Activated naive CD8-positive, alpha-beta T cell treated with anti-CD3 and anti-CD28 coated beads, Interleukin-2, amount 10 ng/mL, durations not matched to agents 7 days and 5 days (primary cell): ENCODE results near the gene RIC8A. TPM values are rescaled to one million over a fixed set of nuclear protein-coding genes. Genes with fewer than 3 reads are reported as not detected.
"Not testable (repeated sequence)": the region's sequence is repeated elsewhere in the genome, so short reads cannot be mapped to it uniquely, and the experiment has no call there.

Source experiments
- ATAC-seq: fragments of 150-1000 bp; cut with Tn5 transposase; one replicate; pipeline ENCODE4 v1.10.0; 2021; ENCODE audit warnings: low read depth, moderate library complexity
- POLR2A ChIA-PET: fragments of 350-600 bp; sonication (Branson Sonifier 250); formaldehyde crosslinking; loops from one replicate; lab custom pipeline; 2021; ENCODE audit warnings: antibody characterized with exemption; lab: Charles Lee
- DNase-seq: peaks from one replicate; pipeline ENCODE4 v3.0.0; 2021
- H3K27ac Mint-ChIP-seq: one replicate; pipeline ENCODE4 v1.8.0; 2022; ENCODE audit warnings: mild to moderate bottlenecking, mixed read lengths
- H3K27me3 Mint-ChIP-seq: one replicate; pipeline ENCODE4 v1.8.0; 2022; ENCODE audit warnings: mild to moderate bottlenecking, moderate library complexity, mixed read lengths
- H3K36me3 Mint-ChIP-seq: one replicate; pipeline ENCODE4 v1.8.0; 2021; ENCODE audit warnings: mild to moderate bottlenecking, mixed read lengths
- H3K4me1 Mint-ChIP-seq: one replicate; pipeline ENCODE4 v1.8.0; 2021; ENCODE audit warnings: mixed read lengths
- H3K4me3 Mint-ChIP-seq: one replicate; pipeline ENCODE4 v1.8.0; 2022; ENCODE audit warnings: mild to moderate bottlenecking, moderate library complexity, mixed read lengths
- H3K9me3 Mint-ChIP-seq: one replicate; pipeline ENCODE4 v1.8.0; 2021; ENCODE audit warnings: mixed read lengths
- total RNA-seq, 2 experiments: library from RNA; stranded (reverse); gene quantifications; one replicate each; pipeline ENCODE4 v1.2.3, GENCODE V29; 2021

RIC8A gene
- total RNA-seq, result 100 to 1,000 TPM; 102 to 111 TPM

GRCh38 chr11:207208-207862 is at the start of gene RIC8A, which contains the start of gene BET1L:
RIC8A (plus strand) TSS chr11:207708; CDS start chr11:208855, 1,147 bp downstream.
BET1L (minus strand) TSS chr11:207399; CDS start chr11:207321, 78 bp downstream.
- H3K9me3 Mint-ChIP-seq, result no peaks in the 10 kb centered on the region
- DNase-seq (peak; percentile 98), ATAC-seq (peak; percentile 81)
- H3K27me3 Mint-ChIP-seq, result no peaks in the 10 kb centered on the region
- peaks cover 35% of the 10 kb centered on the region for H3K4me1 Mint-ChIP-seq
- POLR2A ChIA-PET, result interaction anchor here (0.5 to 4.4 kb wide), 31 partner anchors 9 to 599 kb away, joined by 3 to 44 read pairs (median 7); partner anchors contain the start of genes IFITM2, NLRP6, PGGHG and PSMD13
- H3K27ac Mint-ChIP-seq, result peak within 1 kb of the TSS; percentile 97
- H3K36me3 Mint-ChIP-seq, result peaks cover 10% of the 10 kb centered on the region
- peak within 1 kb of the TSS; percentile 89 for H3K4me3 Mint-ChIP-seq

GRCh38 chr11:180242-180641 is 27.3 kb upstream of the RIC8A start:
- H3K27ac Mint-ChIP-seq, H3K4me1 Mint-ChIP-seq, DNase-seq, ATAC-seq, H3K27me3 Mint-ChIP-seq, H3K36me3 Mint-ChIP-seq, H3K9me3 Mint-ChIP-seq, POLR2A ChIA-PET, H3K4me3 Mint-ChIP-seq: not testable (repeated sequence)

- H3K4me1 Mint-ChIP-seq, H3K27me3 Mint-ChIP-seq, H3K36me3 Mint-ChIP-seq, ATAC-seq, H3K27ac Mint-ChIP-seq, H3K9me3 Mint-ChIP-seq, H3K4me3 Mint-ChIP-seq, POLR2A ChIA-PET: not testable (repeated sequence)
- DNase-seq, result peak; percentile 30
These were observed 18.2 kb upstream of the RIC8A start for GRCh38 chr11:189200-189783.

DNA sequence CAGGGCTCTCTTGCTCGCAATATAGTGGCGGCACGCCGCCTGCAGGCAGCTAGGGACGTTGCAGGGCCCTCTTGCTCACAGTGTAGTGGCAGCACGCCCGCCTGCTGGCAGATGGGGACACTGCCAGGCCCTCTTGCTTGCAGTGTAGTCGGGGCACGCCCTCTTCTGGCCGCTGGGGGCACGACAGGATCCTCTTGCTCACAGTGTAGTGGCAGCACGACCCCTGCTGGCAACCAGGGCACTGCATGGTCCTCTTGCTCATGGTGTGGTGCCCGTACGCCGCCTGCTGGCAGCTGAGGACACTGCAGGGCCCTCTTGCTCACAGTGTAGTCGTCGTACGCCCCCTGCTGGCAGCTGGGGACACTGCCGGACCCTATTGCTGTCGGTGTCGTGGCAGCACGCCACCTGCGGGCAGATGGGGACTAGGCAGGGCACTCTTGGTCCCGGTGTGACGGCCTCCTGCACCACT is 17.6 kb upstream of the RIC8A start:
- H3K36me3 Mint-ChIP-seq, H3K4me1 Mint-ChIP-seq, H3K4me3 Mint-ChIP-seq, POLR2A ChIA-PET, H3K27me3 Mint-ChIP-seq, H3K9me3 Mint-ChIP-seq, H3K27ac Mint-ChIP-seq: not testable (repeated sequence)
- DNase-seq (peak; percentile 41), ATAC-seq (peak; percentile 57)

GRCh38 chr11:190546-190945 is 17.0 kb upstream of the RIC8A start:
- POLR2A ChIA-PET, H3K9me3 Mint-ChIP-seq, H3K36me3 Mint-ChIP-seq, H3K27ac Mint-ChIP-seq, H3K27me3 Mint-ChIP-seq, H3K4me1 Mint-ChIP-seq, ATAC-seq, DNase-seq, H3K4me3 Mint-ChIP-seq: not testable (repeated sequence)

- H3K36me3 Mint-ChIP-seq, H3K9me3 Mint-ChIP-seq, H3K4me3 Mint-ChIP-seq, H3K27me3 Mint-ChIP-seq, POLR2A ChIA-PET, H3K4me1 Mint-ChIP-seq: not testable (repeated sequence)
- H3K27ac Mint-ChIP-seq, result peak overlapping the region; percentile 60
- ATAC-seq, result peak; percentile 80
- peak; percentile 65 for DNase-seq
These were observed 15.7 kb upstream of the RIC8A start for GRCh38 chr11:191490-192478.

- H3K4me3 Mint-ChIP-seq, H3K36me3 Mint-ChIP-seq, ATAC-seq, H3K9me3 Mint-ChIP-seq, H3K4me1 Mint-ChIP-seq, H3K27me3 Mint-ChIP-seq, DNase-seq, POLR2A ChIA-PET: not testable (repeated sequence)
- H3K27ac Mint-ChIP-seq, result peak within 1 kb of the TSS; percentile 60
These were observed 14.8 kb upstream of the RIC8A start, which contains the start of gene SCGB1C1 for GRCh38 chr11:192674-193128. SCGB1C1 (plus strand) TSS chr11:193078; CDS start chr11:193100, 22 bp downstream.

DNA sequence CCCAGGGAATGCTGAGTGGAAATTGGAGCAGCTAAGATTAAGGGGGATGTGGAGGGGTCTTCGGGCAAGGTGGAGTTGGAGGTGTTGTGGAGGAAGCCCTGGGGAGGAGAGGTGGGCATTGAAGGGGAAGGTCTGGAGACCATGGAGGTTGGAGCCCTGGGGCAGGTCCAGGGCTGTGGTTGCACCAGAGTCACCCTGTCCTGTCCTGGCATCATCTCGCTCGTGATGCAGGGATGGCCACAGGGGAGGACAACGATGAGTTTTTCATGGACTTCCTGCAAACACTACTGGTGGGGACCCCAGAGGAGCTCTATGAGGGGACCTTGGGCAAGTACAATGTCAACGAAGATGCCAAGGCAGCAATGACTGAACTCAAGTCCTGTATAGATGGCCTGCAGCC is 14.0 kb upstream of the RIC8A start:
- H3K4me3 Mint-ChIP-seq, POLR2A ChIA-PET, H3K9me3 Mint-ChIP-seq, H3K27me3 Mint-ChIP-seq, H3K36me3 Mint-ChIP-seq, ATAC-seq, H3K4me1 Mint-ChIP-seq, H3K27ac Mint-ChIP-seq: not testable (repeated sequence)
- DNase-seq, result peak; percentile 34

DNA sequence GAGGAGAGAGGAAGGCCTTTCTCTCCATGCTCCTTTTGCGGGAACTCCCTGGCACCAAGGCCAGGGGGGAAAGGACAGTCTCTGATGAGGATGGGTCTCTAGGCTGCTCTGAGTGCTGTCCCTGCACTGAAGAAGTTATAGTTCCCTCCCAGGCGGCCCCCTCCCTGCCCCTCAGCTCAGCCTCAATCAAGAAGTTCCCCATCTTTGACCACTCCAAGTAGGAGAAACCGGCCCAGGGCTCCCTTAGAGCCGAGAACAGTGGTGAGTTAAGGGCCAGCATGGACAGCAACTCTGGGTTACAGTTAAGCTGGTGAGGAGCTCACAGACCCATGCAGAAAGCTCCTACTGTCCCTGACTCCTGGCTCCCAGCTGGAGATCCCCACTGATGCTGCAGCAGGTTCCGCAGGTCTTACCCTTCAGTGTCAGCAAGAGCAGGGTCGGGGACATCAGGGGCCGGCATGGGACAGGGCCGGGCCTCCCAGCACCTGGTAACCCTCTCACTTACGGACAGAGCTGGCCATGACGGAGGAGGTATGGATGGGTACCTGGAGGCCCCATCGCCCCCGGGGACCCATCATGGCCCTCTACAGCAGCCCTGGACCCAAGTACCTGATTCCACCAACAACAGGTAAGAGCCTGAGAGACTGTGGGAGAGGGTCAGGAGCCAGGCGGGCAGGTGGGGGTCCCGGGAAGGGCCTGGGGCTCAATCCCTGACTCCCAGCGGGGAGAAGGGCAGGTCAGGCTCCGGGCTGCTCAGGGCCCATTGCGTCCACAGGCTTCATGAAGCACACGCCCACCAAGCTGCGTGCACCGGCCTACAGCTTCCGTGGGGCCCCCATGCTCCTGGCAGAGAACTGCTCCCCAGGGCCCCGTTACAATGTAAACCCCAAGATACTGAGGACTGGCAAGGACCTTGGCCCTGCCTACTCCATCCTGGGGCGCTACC is 10.4 kb upstream of the RIC8A start:
- ATAC-seq, result no peak
- peak; percentile 30 for DNase-seq
- no peak overlapping the region for H3K27ac Mint-ChIP-seq
- H3K9me3 Mint-ChIP-seq, result no peaks in the 10 kb centered on the region
- H3K27me3 Mint-ChIP-seq, result no peaks in the 10 kb centered on the region
- POLR2A ChIA-PET, result interaction anchor here (1.9 kb wide), 1 partner anchor 9 kb away, joined by 10 read pairs; the partner anchor contains the start of genes BET1L and RIC8A
- H3K4me3 Mint-ChIP-seq, result no peak overlapping the region
- peaks cover 2% of the 10 kb centered on the region for H3K36me3 Mint-ChIP-seq
- H3K4me1 Mint-ChIP-seq, result peaks cover 9% of the 10 kb centered on the region

GRCh38 chr11:197741-198235 is 9.7 kb upstream of the RIC8A start:
- Mint-ChIP-seq H3K27me3 (no peaks in the 10 kb centered on the region), H3K36me3 (peaks cover 2% of the 10 kb centered on the region), H3K27ac (no peak overlapping the region), H3K9me3 (no peaks in the 10 kb centered on the region), H3K4me3 (no peak overlapping the region), H3K4me1 (peaks cover 12% of the 10 kb centered on the region)
- no peak for ATAC-seq
- no peak for DNase-seq
- POLR2A ChIA-PET, result interaction anchor here (1.9 kb wide), 1 partner anchor 9 kb away, joined by 10 read pairs; the partner anchor contains the start of genes BET1L and RIC8A

GRCh38 chr11:198236-198806 is 9.2 kb upstream of the RIC8A start:
- H3K27ac Mint-ChIP-seq, result no peak overlapping the region
- DNase-seq (peak; percentile 28), ATAC-seq (no peak)
- POLR2A ChIA-PET, result interaction anchor here (1.9 kb wide), 1 partner anchor 8 kb away, joined by 10 read pairs; the partner anchor contains the start of genes BET1L and RIC8A
- peaks cover 5% of the 10 kb centered on the region for H3K36me3 Mint-ChIP-seq
- H3K4me3 Mint-ChIP-seq, result no peak overlapping the region
- H3K27me3 Mint-ChIP-seq, result no peaks in the 10 kb centered on the region
- peaks cover 16% of the 10 kb centered on the region for H3K4me1 Mint-ChIP-seq
- no peaks in the 10 kb centered on the region for H3K9me3 Mint-ChIP-seq
